Neural cell (in vitro differentiated cells): Measurements from ENCODE around the gene IGF2BP2.

ENCODE experiments used
- EP300 ChIP-seq: fragments of 450-650 bp; conservative IDR thresholded peaks from 2 replicates; pipeline ENCODE4 v1.6.1; 2014; ENCODE audit warnings: antibody characterized with exemption, mild to moderate bottlenecking, moderate library complexity; ENCODE audit not compliant: poor library complexity, severe bottlenecking
- EZH2 ChIP-seq: fragments of 200-600, 300-800 bp; shearing (Covaris generic), sonication (generic); IDR thresholded peaks from 2 replicates; pipeline ENCODE4 v1.6.1; 2014; ENCODE audit warnings: antibody characterized with exemption, low read length, borderline replicate concordance, mild to moderate bottlenecking; ENCODE audit not compliant: insufficient read depth, poor library complexity, severe bottlenecking
- POLR2AphosphoS5 ChIP-seq: IDR thresholded peaks from 2 replicates; pipeline ENCODE4 v1.6.1; 2012
- TAF1 ChIP-seq: IDR thresholded peaks from 2 replicates; pipeline ENCODE4 v1.6.1; 2012; ENCODE audit warnings: low read depth
- TF ChIP-seq, protein P1 (sequence below): fragments of 450-650 bp; IDR thresholded peaks from 2 replicates; pipeline ENCODE4 v1.5.1; 2014; ENCODE audit warnings: antibody characterized with exemption, mild to moderate bottlenecking, moderate library complexity; ENCODE audit not compliant: poor library complexity, severe bottlenecking

DNA sequence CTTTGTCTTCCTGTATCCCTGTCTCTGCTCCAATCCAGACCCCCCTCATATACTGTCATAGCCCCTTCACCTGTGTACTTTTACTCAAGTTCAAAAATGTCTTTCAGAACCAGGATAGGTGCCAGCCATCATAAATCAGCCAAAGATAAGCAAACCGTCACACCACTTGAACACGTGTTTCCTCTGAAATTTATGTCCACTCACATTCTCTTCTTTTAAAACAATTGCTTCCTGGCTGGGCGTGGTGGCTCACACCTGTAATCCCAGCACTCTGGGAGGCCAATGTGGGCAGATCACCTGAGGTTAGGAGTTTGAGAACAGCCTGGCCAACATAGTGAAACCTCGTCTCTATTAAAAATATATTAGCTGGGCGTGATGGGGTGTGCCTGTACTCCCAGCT is 74.1 kb downstream of the IGF2BP2 start:
- TF ChIP-seq, protein P1, sequence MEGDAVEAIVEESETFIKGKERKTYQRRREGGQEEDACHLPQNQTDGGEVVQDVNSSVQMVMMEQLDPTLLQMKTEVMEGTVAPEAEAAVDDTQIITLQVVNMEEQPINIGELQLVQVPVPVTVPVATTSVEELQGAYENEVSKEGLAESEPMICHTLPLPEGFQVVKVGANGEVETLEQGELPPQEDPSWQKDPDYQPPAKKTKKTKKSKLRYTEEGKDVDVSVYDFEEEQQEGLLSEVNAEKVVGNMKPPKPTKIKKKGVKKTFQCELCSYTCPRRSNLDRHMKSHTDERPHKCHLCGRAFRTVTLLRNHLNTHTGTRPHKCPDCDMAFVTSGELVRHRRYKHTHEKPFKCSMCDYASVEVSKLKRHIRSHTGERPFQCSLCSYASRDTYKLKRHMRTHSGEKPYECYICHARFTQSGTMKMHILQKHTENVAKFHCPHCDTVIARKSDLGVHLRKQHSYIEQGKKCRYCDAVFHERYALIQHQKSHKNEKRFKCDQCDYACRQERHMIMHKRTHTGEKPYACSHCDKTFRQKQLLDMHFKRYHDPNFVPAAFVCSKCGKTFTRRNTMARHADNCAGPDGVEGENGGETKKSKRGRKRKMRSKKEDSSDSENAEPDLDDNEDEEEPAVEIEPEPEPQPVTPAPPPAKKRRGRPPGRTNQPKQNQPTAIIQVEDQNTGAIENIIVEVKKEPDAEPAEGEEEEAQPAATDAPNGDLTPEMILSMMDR: no peak
- TF ChIP-seq EP300 (no peak), TAF1 (no peak), EZH2 (no peak), POLR2AphosphoS5 (no peak)
